ENCODE data around the gene TPSB2.
"Not testable (repeated sequence)": the region's sequence is repeated elsewhere in the genome, so short reads cannot be mapped to it uniquely, and the experiment has no call there.

Gene TPSB2

GRCh38 chr16:1274767-1275166, 44.8 kb upstream of the TPSB2 start:
- no peak for DNase-seq (ENCODE audit: low spot score)
- TF ChIP-seq, protein P1, sequence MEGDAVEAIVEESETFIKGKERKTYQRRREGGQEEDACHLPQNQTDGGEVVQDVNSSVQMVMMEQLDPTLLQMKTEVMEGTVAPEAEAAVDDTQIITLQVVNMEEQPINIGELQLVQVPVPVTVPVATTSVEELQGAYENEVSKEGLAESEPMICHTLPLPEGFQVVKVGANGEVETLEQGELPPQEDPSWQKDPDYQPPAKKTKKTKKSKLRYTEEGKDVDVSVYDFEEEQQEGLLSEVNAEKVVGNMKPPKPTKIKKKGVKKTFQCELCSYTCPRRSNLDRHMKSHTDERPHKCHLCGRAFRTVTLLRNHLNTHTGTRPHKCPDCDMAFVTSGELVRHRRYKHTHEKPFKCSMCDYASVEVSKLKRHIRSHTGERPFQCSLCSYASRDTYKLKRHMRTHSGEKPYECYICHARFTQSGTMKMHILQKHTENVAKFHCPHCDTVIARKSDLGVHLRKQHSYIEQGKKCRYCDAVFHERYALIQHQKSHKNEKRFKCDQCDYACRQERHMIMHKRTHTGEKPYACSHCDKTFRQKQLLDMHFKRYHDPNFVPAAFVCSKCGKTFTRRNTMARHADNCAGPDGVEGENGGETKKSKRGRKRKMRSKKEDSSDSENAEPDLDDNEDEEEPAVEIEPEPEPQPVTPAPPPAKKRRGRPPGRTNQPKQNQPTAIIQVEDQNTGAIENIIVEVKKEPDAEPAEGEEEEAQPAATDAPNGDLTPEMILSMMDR (IDR thresholded peaks at IDR 0.05; ENCODE audit: extremely low read depth, missing control alignments): no peak

- TF ChIP-seq, protein P1 (IDR thresholded peaks at IDR 0.05; ENCODE audit: extremely low read depth, missing control alignments): no peak
- DNase-seq (ENCODE audit: low spot score): no peak
Observed at GRCh38 chr16:1273816-1274215, 43.8 kb upstream of the TPSB2 start.

DNA sequence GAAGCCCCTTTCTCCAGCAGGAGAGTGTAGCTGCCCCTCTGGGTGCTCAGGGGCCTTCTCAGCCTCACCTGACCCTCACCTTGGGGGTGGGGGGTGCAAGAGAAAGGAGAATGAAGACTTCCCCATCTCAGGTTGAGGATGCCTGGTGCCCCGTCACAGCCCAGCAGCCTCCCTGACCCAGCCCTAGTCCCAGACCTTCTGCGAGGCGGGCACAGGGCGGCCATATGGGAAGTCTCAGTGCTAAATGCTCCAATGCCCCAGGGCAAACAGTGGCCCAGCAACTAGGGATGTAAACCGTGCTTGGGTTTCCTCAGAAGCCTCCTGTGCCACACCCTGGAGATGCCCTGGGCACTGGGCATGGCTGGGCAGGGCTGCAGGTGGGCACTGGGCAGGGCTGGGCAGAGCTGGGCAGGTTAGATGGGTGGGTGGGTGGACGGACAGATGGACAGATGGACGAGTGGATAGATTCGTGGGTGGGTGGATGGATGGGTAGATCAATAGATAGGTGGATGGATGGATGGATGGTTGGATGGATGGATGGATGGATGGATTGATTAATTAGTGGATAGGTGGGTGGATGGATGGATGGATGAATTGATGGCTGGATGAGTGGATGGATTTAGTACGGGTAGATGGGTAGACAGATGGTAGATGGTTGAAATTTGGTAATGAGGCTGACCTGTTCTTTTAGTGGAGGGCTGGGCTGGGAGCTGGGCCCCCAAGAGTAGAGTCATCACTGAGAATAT, 42.6 kb upstream of the TPSB2 start:
- no peak for DNase-seq (ENCODE audit: low spot score)
- TF ChIP-seq, protein P1 (IDR thresholded peaks at IDR 0.05; ENCODE audit: extremely low read depth, missing control alignments): no peak

- not testable (repeated sequence) for DNase-seq (ENCODE audit: low spot score)
Observed at GRCh38 chr16:1271724-1272413, 41.9 kb upstream of the TPSB2 start.

GRCh38 chr16:1271380-1271723, 41.4 kb upstream of the TPSB2 start:
- DNase-seq (ENCODE audit: low spot score): no peak
- TF ChIP-seq, protein P1 (IDR thresholded peaks at IDR 0.05; ENCODE audit: extremely low read depth, missing control alignments): no peak

DNA sequence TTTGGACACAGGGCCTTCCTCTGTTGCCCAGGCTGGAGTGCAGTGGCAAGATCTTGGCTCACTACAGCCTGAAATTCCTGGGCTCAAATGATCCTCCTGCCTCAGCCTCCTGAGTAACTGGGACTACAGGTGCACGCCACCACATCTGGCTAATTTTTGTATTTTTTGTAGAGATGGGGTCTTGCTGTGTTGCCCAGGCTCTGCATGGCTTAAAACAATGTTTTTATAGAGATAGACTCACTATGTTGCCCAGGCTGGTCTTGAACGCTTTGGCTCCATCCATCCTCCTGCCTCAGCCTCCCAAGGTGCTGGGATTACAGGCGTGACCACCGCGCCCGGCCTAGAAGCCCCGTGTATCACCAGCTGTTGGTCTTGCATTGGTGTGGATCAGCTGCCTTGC, 39.4 kb upstream of the TPSB2 start:
- DNase-seq (ENCODE audit: low spot score): not testable (repeated sequence)

DNA sequence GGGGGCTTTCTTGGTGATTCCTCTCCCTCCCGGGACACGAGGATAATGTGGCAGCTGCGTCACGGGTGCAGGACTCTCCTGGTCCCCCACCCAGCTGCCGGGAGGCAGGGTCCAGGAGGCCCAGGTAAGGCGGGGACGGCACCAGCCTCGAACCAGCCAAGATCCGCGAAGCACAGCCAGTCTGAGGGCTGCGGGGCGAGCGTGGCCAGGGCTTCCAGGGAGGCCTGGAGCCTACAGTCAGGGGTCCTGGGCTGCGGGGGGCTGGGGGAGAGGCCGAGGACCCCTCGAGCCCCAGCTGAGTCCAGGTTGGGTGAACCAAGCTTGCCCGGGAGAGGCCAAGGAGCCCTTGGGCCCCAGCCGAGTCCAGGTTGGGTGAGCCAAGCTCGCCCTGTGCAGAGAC, 35.8 kb upstream of the TPSB2 start:
- TF ChIP-seq, protein P1 (IDR thresholded peaks at IDR 0.05; ENCODE audit: extremely low read depth, missing control alignments): no peak
- no peak for DNase-seq (ENCODE audit: low spot score)

- no peak for DNase-seq (ENCODE audit: low spot score)
- TF ChIP-seq, protein P1 (IDR thresholded peaks at IDR 0.05; ENCODE audit: extremely low read depth, missing control alignments): no peak
Observed at GRCh38 chr16:1265090-1265630, 35.2 kb upstream of the TPSB2 start.

All from GM20000 (cell line).